Breast epithelium (tissue), 4 donors: ENCODE results near the gene PNPLA7. TPM values are rescaled to one million over a fixed set of nuclear protein-coding genes. Genes with fewer than 3 reads are reported as not detected.
"Not testable (repeated sequence)": the region's sequence is repeated elsewhere in the genome, so short reads cannot be mapped to it uniquely, and the experiment has no call there.

Experiments
- DNase-seq, 2 donors: peaks; one replicate each; pipeline ENCODE4 v3.0.0-alpha.2; 2019; ENCODE audit warnings: low spot score in 2 of 2
- H3K27ac ChIP-seq, 2 donors: fragments of 200-600 bp; sonication (generic) in 1 of 2; one replicate each; pipeline ENCODE4 v1.5.1; 2016 to 2019; ENCODE audit warnings: mild to moderate bottlenecking in 1 of 2
- H3K27me3 ChIP-seq, 2 donors: fragments of 200-600 bp; sonication (generic) in 1 of 2; one replicate each; pipeline versions ENCODE4 v1.5.1 to v1.6.0; 2017 to 2019; ENCODE audit warnings: control low read depth in 1 of 2, mild to moderate bottlenecking in 1 of 2
- H3K36me3 ChIP-seq: fragments of 200-600 bp; one replicate; pipeline ENCODE4 v1.5.1; 2019
- H3K4me1 ChIP-seq, 2 donors: fragments of 200-600 bp; sonication (generic); one replicate each; pipeline ENCODE4 v1.5.1; 2016 to 2019; ENCODE audit warnings: control low read depth in 1 of 2
- H3K4me3 ChIP-seq, 3 donors: fragments of 200-600 bp; sonication (generic); 1 replicate in 2 of 3; 2 replicates in 1 of 3; pipeline ENCODE4 v1.5.1; 2016 to 2019; ENCODE audit warnings: mild to moderate bottlenecking in 3 of 3, moderate library complexity in 2 of 3
- H3K9me3 ChIP-seq, 2 donors: fragments of 200-600 bp; sonication (generic) in 1 of 2; one replicate each; pipeline ENCODE4 v1.5.1; 2016 to 2019; ENCODE audit warnings: control low read depth in 1 of 2
- POLR2AphosphoS5 ChIP-seq, 3 donors: sonication (generic); formaldehyde crosslinking; IDR thresholded peaks; one replicate each; pipeline ENCODE4 v1.6.1; 2017; ENCODE audit warnings: antibody characterized with exemption in 3 of 3
- intact Hi-C: fragments of 100-400 bp; cut with DNase I; formaldehyde crosslinking; loops from one replicate; pipeline ENCODE4 v1.15.1; 2023; ENCODE audit warnings: low total_unique reads
- total RNA-seq, 3 donors: library from RNA; depleted of rRNA; stranded (reverse); fragments of >200 nt; gene quantifications; one replicate each; pipeline ENCODE4 v1.1.0, GENCODE V29; 2016

Gene PNPLA7
- total RNA-seq, 3 donors from 2014 or later, result 17.3 to 18.7 (median 17.7) TPM

GRCh38 chr9:137410236-137410890 is 139.8 kb downstream of the PNPLA7 start:
- intact Hi-C loops, H3K9me3 ChIP-seq, H3K36me3 ChIP-seq, DNase-seq, H3K27me3 ChIP-seq: not testable (repeated sequence)
- TF ChIP-seq POLR2AphosphoS5 (IDR thresholded peaks at IDR 0.05), result peak in 1 of 3 donors; percentile 10
- Histone ChIP-seq H3K27ac (peak overlapping the region; percentile 92), H3K4me3 (peak overlapping the region in 1 of 3 donors; percentile 54), H3K4me1 (peaks cover 12 to 19% of the 10 kb centered on the region in 2 donors)

Other genes starting within 250 kb of the PNPLA7 start
- 1 to 10 TPM; 2.1 to 6.9 (median 3.5) TPM for gene NRARP, start 248.1 kb downstream of the PNPLA7 start, total RNA-seq
- gene EXD3, start 127.2 kb downstream of the PNPLA7 start, total RNA-seq, result 10 to 100 TPM in 2 of 3 donors, 1 to 10 TPM in 1; 7.7 to 28.7 (median 20.6) TPM
- 10 to 100 TPM in 1 of 3 donors, 1 to 10 TPM in 2; 2.9 to 13.8 (median 4.6) TPM for gene NOXA1, start 127.0 kb downstream of the PNPLA7 start, total RNA-seq
- gene ENTPD8, start 109.0 kb downstream of the PNPLA7 start, total RNA-seq, result 1 to 10 TPM in 2 of 3 donors, not detected in 1; 2.0 to 3.2 TPM
- gene NSMF, start 91.1 kb downstream of the PNPLA7 start, total RNA-seq, result 10 to 100 TPM; 30.9 to 38.4 (median 37.4) TPM
- 10 to 100 TPM; 45.4 to 71.8 (median 65.4) TPM for gene MRPL41, start 1.5 kb upstream of the PNPLA7 start, total RNA-seq
- gene DPH7, start 28.5 kb upstream of the PNPLA7 start, total RNA-seq, result 10 to 100 TPM; 23.4 to 47.5 (median 45.1) TPM
- gene ZMYND19, start 40.1 kb upstream of the PNPLA7 start, total RNA-seq, result 10 to 100 TPM in 2 of 3 donors, 1 to 10 TPM in 1; 9.4 to 17.7 (median 16.5) TPM
- gene ARRDC1, start 55.3 kb upstream of the PNPLA7 start, total RNA-seq, result 100 to 1,000 TPM in 1 of 3 donors, 10 to 100 TPM in 2; 23.8 to 122 (median 57.0) TPM
- 100 to 1,000 TPM in 1 of 3 donors, 10 to 100 TPM in 2; 63.7 to 113 (median 91.2) TPM for gene EHMT1, start 68.6 kb upstream of the PNPLA7 start, total RNA-seq